K562 (cell line): ENCODE measurements around the gene MEF2C. TPM values are rescaled to one million over a fixed set of nuclear protein-coding genes. Genes with fewer than 3 reads are reported as not detected.

Experiments
- CHCHD3 ChIP-seq: fragments of 250-450 bp; sonication (Bioruptor Pico); IDR thresholded peaks from 2 replicates; pipeline ENCODE4 v2.1.2; 2022; ENCODE audit warnings: mild to moderate bottlenecking
- CHD7 ChIP-seq: fragments of 200-600 bp; sonication (generic); IDR thresholded peaks from one replicate; pipeline ENCODE4 v1.6.1; 2012; ENCODE audit warnings: mild to moderate bottlenecking, low read depth, low read length, inconsistent platforms
- DMBX1 ChIP-seq: fragments of 250-450 bp; sonication (Bioruptor Pico); IDR thresholded peaks from 2 replicates; pipeline ENCODE4 v1.8.0; 2022; ENCODE audit warnings: inconsistent platforms, mild to moderate bottlenecking, moderate library complexity, borderline replicate concordance
- DPF2 ChIP-seq: fragments of 450-650 bp; IDR thresholded peaks from 2 replicates; pipeline ENCODE4 v1.6.1; 2016
- ILK ChIP-seq: fragments of 450-650 bp; IDR thresholded peaks from 2 replicates; pipeline ENCODE4 v1.6.1; 2016; ENCODE audit warnings: missing genetic modification characterization, low read depth, mild to moderate bottlenecking, missing compliant biosample characterization, moderate library complexity, borderline replicate concordance
- KAT8 ChIP-seq: fragments of 450-650 bp; IDR thresholded peaks from 2 replicates; pipeline ENCODE4 v1.6.1; 2016; ENCODE audit warnings: low read depth, mild to moderate bottlenecking
- MYC ChIP-seq, 2 experiments: fragments of 250-450 bp in 1 of 2; sonication (Bioruptor Pico) in 1 of 2; IDR thresholded peaks; 2 replicates each; pipeline versions ENCODE4 v1.5.1 to v1.6.1; 2012 to 2021; ENCODE audit warnings: low read depth in 2 of 2, borderline replicate concordance in 1 of 2, improper control_type of control experiment in 1 of 2, low read length in 1 of 2, mild to moderate bottlenecking in 1 of 2, moderate library complexity in 1 of 2
- NR3C1 ChIP-seq: sonication (generic); formaldehyde crosslinking; IDR thresholded peaks from 2 replicates; pipeline ENCODE4 v1.8.1; 2022; ENCODE audit warnings: missing genetic modification reagents
- PTBP1 ChIP-seq: fragments of 200-400 bp; formaldehyde crosslinking; IDR thresholded peaks from 2 replicates; pipeline ENCODE4 v1.6.1; 2017; ENCODE audit warnings: low read depth, low read length
- SIX5 ChIP-seq, 2 experiments: IDR thresholded peaks; 2 replicates each; pipeline ENCODE4 v1.6.1; 2011; ENCODE audit warnings: low read length in 2 of 2, borderline replicate concordance in 1 of 2, low read depth in 1 of 2, mild to moderate bottlenecking in 1 of 2, moderate library complexity in 1 of 2; ENCODE audit not compliant: insufficient read depth in 1 of 2
- ZNF354B ChIP-seq: fragments of 250-450 bp; sonication (Bioruptor Pico); IDR thresholded peaks from 2 replicates; pipeline ENCODE4 v1.4.0; 2020
- polyA plus RNA-seq, 8 experiments: library from polyadenylated mRNA; depleted of rRNA in 4 of 8; stranded (reverse) in 5 of 8; unstranded in 3 of 8; fragments of >200 nt; fragmentation: Nextera tagmentation in 2 of 8; fragmentation: Illumina TruSeq in 1 of 8; extraction: Ambion mirVana in 2 of 8; extraction: Trizol in 1 of 8; gene quantifications; 2 replicates each; pipeline versions ENCODE4 v1.2.1 to v1.2.3, GENCODE V29; 2011 to 2014; ENCODE audit warnings: inconsistent platforms in 1 of 8, missing spikeins in 1 of 8
- total RNA-seq, 7 experiments: library from RNA; depleted of rRNA in 6 of 7; stranded (reverse); fragments of >200 nt in 6 of 7; fragmentation: Illumina TruSeq in 2 of 7; extraction: Trizol in 2 of 7; gene quantifications; 2 replicates each; pipeline versions ENCODE4 v1.2.1 to v1.2.3, GENCODE V29; 2011 to 2021; ENCODE audit warnings: low replicate concordance in 1 of 7
- TF ChIP-seq, protein P1 (sequence below): fragments of 450-650 bp; IDR thresholded peaks from 2 replicates; pipeline ENCODE4 v1.6.1; 2017; ENCODE audit warnings: mild to moderate bottlenecking, moderate library complexity
- TF ChIP-seq, protein P2 (sequence below): conservative IDR thresholded peaks from 2 replicates; pipeline ENCODE4 v1.6.1; 2011; ENCODE audit warnings: low read depth, mild to moderate bottlenecking, low read length; ENCODE audit not compliant: control insufficient read depth

MEF2C gene
- total and polyA plus RNA-seq, 9 of the 15 experiments (the other 6 are each of a cell fraction or from before 2014, with no cell fraction given): 25.1 to 67.8 (median 58.3) TPM

DNA sequence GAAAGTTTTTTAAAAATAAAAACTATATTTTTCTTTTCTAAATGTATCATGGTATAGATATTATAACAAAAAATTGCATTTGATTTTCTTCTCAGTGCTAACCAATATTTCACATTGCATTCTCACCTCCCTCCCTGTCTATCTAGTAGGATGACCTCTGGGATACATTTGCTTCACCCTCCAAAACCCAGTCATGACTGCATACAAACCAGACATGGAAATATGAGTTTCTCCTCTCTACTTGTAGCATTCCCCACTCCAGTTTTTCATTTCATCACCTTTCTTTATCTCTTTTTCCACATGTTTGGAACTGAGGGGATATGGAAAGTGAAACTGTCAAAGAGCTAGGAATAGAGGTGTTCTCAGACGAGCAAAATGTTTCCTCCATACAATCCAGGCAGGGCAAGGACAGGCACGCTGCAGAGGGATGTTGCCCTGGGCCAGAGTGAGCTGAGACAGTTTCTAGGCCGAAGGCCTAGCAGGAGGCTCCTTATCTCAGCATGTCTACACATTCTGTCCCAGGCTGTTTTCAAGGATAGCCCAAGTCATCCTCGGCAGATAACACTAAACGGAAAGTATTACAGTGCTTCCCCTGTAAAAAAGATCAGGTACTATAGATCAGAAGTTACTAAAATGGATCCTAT, 46.7 kb downstream of the MEF2C start (continued):
- TF ChIP-seq, protein P1, sequence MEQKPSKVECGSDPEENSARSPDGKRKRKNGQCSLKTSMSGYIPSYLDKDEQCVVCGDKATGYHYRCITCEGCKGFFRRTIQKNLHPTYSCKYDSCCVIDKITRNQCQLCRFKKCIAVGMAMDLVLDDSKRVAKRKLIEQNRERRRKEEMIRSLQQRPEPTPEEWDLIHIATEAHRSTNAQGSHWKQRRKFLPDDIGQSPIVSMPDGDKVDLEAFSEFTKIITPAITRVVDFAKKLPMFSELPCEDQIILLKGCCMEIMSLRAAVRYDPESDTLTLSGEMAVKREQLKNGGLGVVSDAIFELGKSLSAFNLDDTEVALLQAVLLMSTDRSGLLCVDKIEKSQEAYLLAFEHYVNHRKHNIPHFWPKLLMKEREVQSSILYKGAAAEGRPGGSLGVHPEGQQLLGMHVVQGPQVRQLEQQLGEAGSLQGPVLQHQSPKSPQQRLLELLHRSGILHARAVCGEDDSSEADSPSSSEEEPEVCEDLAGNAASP: no peak
- TF ChIP-seq CHCHD3 (CRISPR knock-in tag): no peak
- peak; percentile 91 for TF ChIP-seq DPF2
- peak; percentile 81; the same call in 1 of the 2 replicates for TF ChIP-seq DMBX1 (CRISPR knock-in tag)
- TF ChIP-seq CHD7: no peak
- TF ChIP-seq SIX5 (IDR thresholded peaks at IDR 0.05; ENCODE audit: borderline replicate concordance in 1 of 2, insufficient read depth in 1 of 2, low read depth in 1 of 2, low read length in 2 of 2): no peak
- TF ChIP-seq MYC (IDR thresholded peaks at IDR 0.05; ENCODE audit: low read depth, low read length): peak; percentile 54; the same call in 1 of the 2 replicates
- no peak for TF ChIP-seq MYC (CRISPR knock-in tag; IDR thresholded peaks at IDR 0.05; ENCODE audit: borderline replicate concordance, low read depth)
- TF ChIP-seq NR3C1 (CRISPR knock-in tag): no peak
- TF ChIP-seq, protein P2, sequence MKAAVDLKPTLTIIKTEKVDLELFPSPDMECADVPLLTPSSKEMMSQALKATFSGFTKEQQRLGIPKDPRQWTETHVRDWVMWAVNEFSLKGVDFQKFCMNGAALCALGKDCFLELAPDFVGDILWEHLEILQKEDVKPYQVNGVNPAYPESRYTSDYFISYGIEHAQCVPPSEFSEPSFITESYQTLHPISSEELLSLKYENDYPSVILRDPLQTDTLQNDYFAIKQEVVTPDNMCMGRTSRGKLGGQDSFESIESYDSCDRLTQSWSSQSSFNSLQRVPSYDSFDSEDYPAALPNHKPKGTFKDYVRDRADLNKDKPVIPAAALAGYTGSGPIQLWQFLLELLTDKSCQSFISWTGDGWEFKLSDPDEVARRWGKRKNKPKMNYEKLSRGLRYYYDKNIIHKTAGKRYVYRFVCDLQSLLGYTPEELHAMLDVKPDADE: no peak
- no peak for TF ChIP-seq KAT8
- 0 out of 2 replicates have a peak, but pooled peaks have one; percentile 41 for TF ChIP-seq PTBP1
- TF ChIP-seq ZNF354B (CRISPR knock-in tag): no peak
- TF ChIP-seq ILK (tag): no peak
